Memory B cell (primary cell): ENCODE measurements around the gene AP2A2.

Source experiments
- ATAC-seq: fragments of 150-1000 bp; cut with Tn5 transposase; 2 replicates; pipeline ENCODE4 v1.10.0; 2021; ENCODE audit warnings: low read depth, mild to moderate bottlenecking, moderate library complexity
- DNase-seq, 2 donors: peaks; one replicate each; pipeline ENCODE4 v3.0.0; 2022; ENCODE audit warnings: low spot score in 2 of 2
- H3K27ac Mint-ChIP-seq: one replicate; pipeline ENCODE4 v1.8.0; 2022; ENCODE audit warnings: mild to moderate bottlenecking, moderate library complexity, mixed read lengths
- H3K27me3 Mint-ChIP-seq: one replicate; pipeline ENCODE4 v1.8.0; 2022; ENCODE audit warnings: mixed read lengths
- H3K36me3 Mint-ChIP-seq: one replicate; pipeline ENCODE4 v1.8.0; 2022; ENCODE audit warnings: mild to moderate bottlenecking, mixed read lengths
- H3K4me1 Mint-ChIP-seq: one replicate; pipeline ENCODE4 v1.8.0; 2022; ENCODE audit warnings: mixed read lengths
- H3K4me3 Mint-ChIP-seq: one replicate; pipeline ENCODE4 v1.8.0; 2022; ENCODE audit warnings: mild to moderate bottlenecking, moderate library complexity, mixed read lengths
- H3K9me3 Mint-ChIP-seq: one replicate; pipeline ENCODE4 v1.8.0; 2022; ENCODE audit warnings: mixed read lengths

The AP2A2 gene

DNA sequence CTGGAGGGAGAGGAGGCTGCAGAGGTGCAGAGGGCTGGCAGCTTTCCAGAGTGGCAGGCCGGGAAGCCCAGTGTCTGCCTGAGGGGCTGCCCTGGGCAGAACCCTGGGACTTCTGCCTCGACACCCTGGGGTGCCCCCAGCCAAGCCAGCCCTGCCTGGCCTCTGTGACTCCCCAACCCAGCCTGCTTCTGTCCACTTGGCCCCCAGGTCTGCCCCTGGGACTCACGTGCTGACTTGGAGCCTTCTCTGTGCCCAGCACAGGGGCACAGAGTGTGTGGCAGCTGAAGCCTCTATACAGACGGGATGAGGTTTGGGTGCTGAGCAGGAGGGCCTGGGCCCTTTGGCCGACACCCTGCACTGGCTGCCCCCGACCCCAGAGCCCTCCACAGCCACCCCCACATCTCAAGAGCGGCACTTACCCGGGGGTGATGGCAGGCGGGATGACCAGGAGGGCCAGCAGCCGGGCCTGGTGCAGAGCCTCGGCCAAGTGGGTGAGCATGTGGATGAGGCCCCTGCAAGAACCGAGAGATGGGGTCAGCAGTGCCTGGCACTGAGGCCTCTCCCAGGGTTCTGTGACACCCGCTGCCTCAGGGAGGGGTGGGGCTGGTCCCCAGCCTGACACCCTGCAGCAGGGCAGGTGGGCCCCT, 32.5 kb upstream of the AP2A2 start:
- Mint-ChIP-seq H3K4me3 (no peak overlapping the region), H3K27me3 (no peaks in the 10 kb centered on the region), H3K27ac (no peak overlapping the region), H3K4me1 (peaks cover 3% of the 10 kb centered on the region), H3K9me3 (no peaks in the 10 kb centered on the region), H3K36me3 (peaks cover 4% of the 10 kb centered on the region)
- ATAC-seq (no peak), DNase-seq (no peak)

DNA sequence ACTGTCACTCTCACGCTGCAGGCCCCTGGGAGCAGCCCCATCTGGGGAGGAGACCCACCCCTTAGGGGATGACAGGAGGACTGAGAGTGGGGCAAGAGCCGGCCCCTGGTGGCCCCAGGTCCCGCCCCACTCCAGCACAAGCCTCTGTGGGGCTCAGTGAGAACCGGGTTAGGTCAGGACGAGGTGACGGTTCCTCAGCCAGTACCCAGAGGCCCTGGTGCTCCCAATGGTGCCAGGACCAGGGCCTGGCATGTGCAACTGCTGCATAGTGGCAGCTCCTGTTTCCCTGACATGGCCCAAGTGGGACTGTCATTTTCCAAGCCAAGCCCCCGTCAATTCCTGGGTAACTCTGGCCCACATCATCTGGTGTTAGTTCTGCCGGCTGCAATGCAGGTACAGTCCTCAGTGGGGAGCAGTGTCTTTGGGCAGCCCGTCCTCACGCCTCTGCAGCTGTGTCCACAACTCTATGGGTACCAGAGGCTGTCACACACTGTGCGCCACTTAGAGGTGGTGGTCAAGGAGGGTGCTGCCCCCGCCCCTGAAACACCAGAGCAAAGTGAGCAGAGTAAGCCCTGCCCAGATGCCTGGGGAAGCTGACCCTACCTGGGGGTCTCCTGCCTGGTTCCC, 31.0 kb upstream of the AP2A2 start:
- no peak for DNase-seq
- Mint-ChIP-seq H3K4me1 (no peaks in the 10 kb centered on the region), H3K36me3 (peaks cover 1% of the 10 kb centered on the region), H3K27ac (no peak overlapping the region), H3K4me3 (no peak overlapping the region), H3K27me3 (no peaks in the 10 kb centered on the region), H3K9me3 (no peaks in the 10 kb centered on the region)
- no peak for ATAC-seq

DNA sequence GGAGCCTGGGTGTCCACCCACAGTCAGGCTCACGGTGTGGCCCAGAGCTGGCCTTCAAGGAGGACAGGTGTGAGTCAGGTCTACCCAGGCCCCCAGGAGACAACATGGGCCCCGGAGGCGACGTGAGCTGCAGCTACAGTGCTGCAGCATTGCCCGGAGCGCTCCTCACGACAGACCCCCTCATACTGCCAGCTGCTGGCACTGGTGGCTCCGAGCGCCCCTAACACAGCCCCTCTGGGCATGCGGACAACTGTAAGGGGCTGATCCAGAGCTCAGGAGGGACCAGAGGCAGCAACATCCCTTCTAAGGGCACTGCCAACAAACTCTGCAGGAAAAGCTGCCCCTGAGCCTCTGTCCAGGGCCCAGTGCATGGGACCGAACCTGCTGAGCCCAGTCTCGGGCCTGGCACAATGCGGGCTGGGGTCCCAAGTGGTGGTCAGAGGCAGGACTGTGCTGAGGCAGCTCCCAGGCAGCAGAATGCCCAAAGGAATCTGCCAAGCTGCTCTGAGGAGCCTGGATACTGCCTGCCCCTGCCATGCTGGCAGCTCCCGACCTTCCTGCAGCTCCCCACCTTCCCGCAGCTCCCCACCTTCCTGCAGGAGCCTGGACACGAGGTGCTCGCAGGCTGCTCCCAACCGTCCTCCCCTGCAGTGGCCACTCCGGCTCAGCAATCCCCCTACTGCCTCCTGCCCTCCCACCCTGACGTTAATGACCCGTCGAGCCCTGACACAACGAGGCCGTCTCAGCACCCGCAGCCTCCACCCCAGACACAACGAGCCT, 30.1 kb upstream of the AP2A2 start:
- no peak for ATAC-seq
- Mint-ChIP-seq H3K27ac (no peak overlapping the region), H3K4me3 (no peak overlapping the region), H3K4me1 (no peaks in the 10 kb centered on the region), H3K36me3 (peaks cover 3% of the 10 kb centered on the region), H3K27me3 (no peaks in the 10 kb centered on the region), H3K9me3 (no peaks in the 10 kb centered on the region)
- no peak for DNase-seq

DNA sequence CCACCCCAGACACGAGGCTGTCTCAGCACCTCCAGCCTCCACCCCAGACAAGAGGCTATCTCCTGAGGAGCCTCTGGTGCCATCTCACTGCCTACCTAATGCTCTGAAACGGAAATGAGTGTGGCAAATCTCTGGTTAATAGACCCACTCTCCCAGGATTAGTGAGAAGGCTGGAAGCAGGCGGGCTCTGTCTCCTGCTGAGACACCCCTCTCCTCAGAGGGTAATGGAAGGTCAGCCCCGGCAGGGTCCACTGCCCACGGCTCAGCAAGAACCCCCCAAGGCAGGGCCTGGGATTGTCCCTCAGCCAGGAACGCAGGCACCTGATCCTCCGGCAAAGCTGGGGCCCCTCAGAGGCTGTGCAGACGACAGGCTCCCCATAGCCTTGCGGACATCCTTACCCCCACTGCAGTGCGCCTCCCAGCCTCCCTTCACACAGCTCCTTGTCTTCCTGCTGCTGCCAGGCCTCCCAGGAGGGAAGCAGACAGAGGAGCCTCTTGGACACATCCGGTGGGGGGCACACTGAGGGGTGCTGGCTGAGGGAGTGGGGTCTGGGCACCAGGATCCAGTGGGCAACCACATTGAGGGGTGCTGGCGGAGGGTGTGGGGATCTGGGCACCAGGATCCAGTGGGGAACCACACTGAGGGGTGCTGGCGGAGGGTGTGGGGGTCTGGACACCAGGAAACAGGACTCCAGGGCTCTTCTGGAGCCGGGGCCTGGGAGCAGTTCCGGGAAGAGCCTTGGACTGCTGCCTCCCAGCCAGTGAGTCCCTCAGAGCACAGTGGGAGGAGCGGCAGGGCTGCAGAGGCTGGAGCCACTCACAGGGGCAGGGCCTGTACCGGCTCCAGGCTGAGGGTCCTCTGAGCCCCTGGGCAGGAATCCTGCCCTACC, 28.2 kb upstream of the AP2A2 start:
- Mint-ChIP-seq H3K36me3 (peaks cover 14% of the 10 kb centered on the region), H3K4me3 (no peak overlapping the region), H3K27ac (no peak overlapping the region), H3K9me3 (no peaks in the 10 kb centered on the region), H3K4me1 (peaks cover 4% of the 10 kb centered on the region), H3K27me3 (no peaks in the 10 kb centered on the region)
- ATAC-seq (no peak), DNase-seq (no peak)

DNA sequence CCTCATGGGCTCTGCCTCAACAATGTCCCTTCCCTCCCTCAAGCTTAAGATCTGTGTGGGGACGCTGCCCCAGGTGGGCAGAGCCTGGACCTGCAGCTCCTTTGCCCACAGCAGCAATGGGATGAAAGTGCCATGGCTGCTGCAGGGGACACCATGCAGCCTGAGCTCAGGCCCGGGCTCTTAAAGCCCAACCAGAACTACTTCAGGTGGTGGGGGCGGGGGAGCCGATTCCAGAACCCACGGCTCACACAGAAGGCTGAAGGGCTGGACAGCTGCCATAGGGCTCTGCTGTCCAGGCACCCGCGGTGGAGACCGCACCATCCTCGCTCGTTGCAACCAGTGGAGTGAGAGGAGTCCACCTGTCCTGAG, 27.5 kb upstream of the AP2A2 start:
- no peak for DNase-seq
- no peaks in the 10 kb centered on the region for H3K27me3 Mint-ChIP-seq
- H3K9me3 Mint-ChIP-seq, result no peaks in the 10 kb centered on the region
- H3K4me3 Mint-ChIP-seq, result no peak overlapping the region
- peaks cover 4% of the 10 kb centered on the region for H3K4me1 Mint-ChIP-seq
- H3K36me3 Mint-ChIP-seq, result peaks cover 16% of the 10 kb centered on the region
- no peak overlapping the region for H3K27ac Mint-ChIP-seq
- no peak for ATAC-seq

DNA sequence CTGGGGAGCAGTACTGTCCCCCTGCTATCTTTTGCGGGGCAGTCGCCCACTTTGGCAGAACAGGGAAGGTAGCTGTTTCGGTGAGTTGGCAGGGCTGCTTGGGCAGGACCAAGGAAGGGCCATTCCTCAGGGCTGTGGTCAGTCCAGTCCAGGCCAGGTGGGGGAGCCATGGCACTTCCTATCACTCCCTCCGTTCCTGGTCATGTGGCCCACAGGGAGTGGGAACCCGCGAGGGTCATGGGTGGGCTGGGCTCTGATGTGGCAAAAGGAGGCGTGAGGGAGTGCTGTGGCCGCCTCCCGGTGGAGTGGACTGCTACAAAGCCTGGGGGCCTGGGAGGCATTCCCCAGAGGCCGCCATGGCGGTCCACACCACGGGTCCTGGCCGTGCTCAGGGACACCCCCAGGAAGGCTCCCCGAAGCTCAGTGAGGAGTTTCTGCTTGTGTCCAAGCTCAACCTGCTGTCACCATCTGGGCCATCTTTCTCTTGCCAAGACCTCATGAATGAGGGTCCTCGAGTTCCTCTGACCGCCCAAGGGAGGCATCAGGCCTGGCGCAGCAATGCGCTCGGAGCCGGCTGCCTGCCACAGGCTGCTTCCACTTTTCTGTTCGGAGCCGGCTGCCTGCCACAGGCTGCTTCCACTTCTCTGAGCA, 27.0 kb upstream of the AP2A2 start:
- Mint-ChIP-seq H3K27ac (no peak overlapping the region), H3K4me3 (no peak overlapping the region)

DNA sequence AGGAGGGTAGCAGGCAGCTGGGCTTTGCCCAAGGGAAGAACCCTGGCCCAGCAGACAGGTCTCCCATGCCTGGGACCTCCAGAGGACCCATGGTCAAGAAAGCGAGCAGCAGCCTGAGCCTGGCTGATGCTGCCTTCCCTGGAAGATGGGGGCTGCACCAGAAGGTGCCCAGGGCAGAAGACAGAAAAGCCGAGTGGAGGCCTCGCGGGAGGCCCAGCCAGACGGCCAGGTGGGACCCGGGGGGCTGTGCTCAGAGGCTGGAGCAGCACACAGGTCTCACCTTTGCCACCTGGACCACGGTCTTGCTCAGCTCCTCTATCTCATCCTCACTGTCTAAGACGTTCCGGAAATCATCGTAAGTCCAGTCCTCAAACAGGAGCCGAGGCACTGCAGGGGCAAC, 25.9 kb upstream of the AP2A2 start:
- peaks cover 8% of the 10 kb centered on the region for H3K4me1 Mint-ChIP-seq
- no peaks in the 10 kb centered on the region for H3K27me3 Mint-ChIP-seq
- ATAC-seq, result no peak
- H3K9me3 Mint-ChIP-seq, result no peaks in the 10 kb centered on the region
- no peak overlapping the region for H3K27ac Mint-ChIP-seq
- peaks cover 21% of the 10 kb centered on the region for H3K36me3 Mint-ChIP-seq
- no peak for DNase-seq
- H3K4me3 Mint-ChIP-seq, result no peak overlapping the region

More for the DNA sequence above, 27.0 kb upstream of the AP2A2 start:
- Mint-ChIP-seq H3K36me3 (peaks cover 17% of the 10 kb centered on the region), H3K27me3 (no peaks in the 10 kb centered on the region), H3K4me1 (peaks cover 4% of the 10 kb centered on the region), H3K9me3 (no peaks in the 10 kb centered on the region)
- ATAC-seq (no peak), DNase-seq (no peak)

DNA sequence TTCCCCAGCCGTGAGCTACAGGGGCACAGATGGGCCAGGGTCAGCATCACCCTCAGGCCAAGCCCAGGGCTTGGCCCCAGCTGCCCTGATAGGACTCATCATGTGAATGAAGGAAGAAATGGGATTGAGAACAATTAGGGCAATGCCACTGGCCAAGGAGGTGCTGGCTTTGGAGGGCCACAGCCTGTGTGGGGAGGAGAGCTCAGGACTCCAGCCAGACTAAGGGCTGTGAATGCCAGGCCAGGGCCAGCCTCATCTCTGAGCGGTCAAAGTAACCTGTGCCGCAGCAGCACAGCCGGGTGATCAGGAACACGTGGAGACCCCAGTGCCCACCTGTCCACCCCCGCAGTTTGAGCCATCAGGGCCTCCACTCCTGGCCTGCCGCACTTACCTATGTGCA, 25.1 kb upstream of the AP2A2 start:
- Mint-ChIP-seq H3K27me3 (no peaks in the 10 kb centered on the region), H3K36me3 (peaks cover 21% of the 10 kb centered on the region), H3K4me3 (no peak overlapping the region), H3K4me1 (peaks cover 9% of the 10 kb centered on the region), H3K9me3 (no peaks in the 10 kb centered on the region), H3K27ac (no peak overlapping the region)
- ATAC-seq (no peak), DNase-seq (no peak)

DNA sequence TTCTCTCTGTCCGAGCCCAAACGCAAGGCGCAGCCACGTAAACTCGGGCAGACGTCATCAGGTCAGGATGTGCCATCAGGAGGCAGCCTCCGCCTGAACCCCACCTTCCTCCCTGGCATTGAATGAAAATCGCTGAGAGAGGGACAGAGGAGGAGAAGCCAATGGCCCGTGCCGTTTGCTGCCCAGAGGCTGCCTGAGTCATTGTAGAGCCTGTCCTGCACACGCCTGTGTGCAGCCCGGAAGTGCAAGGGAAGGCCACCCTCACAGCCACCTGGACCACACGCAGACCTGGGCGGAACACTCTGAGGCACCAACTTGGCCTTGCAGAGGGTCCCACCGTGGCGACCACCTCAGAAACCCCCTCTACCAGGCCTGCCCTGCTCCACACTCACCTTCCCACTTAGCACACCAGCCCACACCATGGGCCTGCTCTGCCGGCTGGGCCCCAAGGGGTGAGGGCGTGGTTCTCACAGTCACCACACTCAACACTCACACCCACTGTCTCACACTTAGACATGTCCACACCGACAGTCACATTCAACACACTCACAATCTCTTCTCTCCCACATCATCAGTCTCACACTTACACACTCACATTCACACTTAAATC, 24.1 kb upstream of the AP2A2 start:
- Mint-ChIP-seq H3K4me3 (no peak overlapping the region), H3K27me3 (no peaks in the 10 kb centered on the region), H3K36me3 (peaks cover 24% of the 10 kb centered on the region), H3K9me3 (no peaks in the 10 kb centered on the region), H3K27ac (no peak overlapping the region), H3K4me1 (peaks cover 10% of the 10 kb centered on the region)
- DNase-seq (no peak), ATAC-seq (no peak)

DNA sequence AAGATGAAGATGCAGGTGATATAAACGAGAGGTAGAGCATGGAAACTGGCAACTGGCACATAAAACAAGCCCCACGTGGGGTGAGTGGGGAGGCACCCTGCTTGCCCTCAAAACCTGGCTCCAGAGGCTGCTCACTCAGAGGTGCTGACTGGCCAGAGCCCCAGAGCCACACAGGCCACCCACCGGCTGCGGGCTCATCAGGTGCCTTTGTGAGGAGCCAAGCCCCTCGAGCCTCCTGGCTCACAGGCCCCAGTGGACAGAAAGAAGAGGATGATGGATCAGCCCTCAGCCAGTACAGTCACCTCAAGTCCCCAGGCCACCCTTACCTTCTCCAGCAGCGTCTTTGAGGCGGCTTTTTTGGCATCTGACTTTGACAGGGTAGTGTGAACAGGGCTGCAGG, 21.3 kb upstream of the AP2A2 start:
- Mint-ChIP-seq H3K27me3 (no peaks in the 10 kb centered on the region), H3K9me3 (no peaks in the 10 kb centered on the region), H3K4me1 (peaks cover 20% of the 10 kb centered on the region), H3K36me3 (peaks cover 23% of the 10 kb centered on the region), H3K27ac (no peak overlapping the region), H3K4me3 (no peak overlapping the region)
- DNase-seq (no peak), ATAC-seq (no peak)

DNA sequence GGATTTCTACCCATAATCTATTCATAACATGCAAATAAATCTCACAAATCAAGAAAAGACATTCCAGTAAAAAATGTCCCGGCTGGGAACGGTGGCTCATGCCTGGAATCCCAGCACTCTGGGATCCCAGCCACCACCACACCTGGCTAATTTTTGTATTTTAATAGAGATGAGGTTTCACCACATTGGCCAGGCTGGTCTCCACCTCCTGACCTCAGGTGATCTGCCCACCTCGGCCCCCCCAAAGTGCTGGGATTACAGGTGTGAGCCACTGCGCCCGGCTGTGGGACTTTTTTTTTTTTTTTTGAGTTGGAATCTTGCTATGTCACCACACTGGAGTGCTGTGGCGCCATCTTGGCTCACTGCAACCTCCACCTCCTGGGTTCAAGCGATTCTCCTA, 19.7 kb upstream of the AP2A2 start:
- Mint-ChIP-seq H3K4me3 (no peak overlapping the region), H3K36me3 (peaks cover 21% of the 10 kb centered on the region), H3K27me3 (no peaks in the 10 kb centered on the region), H3K27ac (no peak overlapping the region), H3K4me1 (peaks cover 24% of the 10 kb centered on the region), H3K9me3 (no peaks in the 10 kb centered on the region)
- ATAC-seq, result no peak
- DNase-seq, result no peak

DNA sequence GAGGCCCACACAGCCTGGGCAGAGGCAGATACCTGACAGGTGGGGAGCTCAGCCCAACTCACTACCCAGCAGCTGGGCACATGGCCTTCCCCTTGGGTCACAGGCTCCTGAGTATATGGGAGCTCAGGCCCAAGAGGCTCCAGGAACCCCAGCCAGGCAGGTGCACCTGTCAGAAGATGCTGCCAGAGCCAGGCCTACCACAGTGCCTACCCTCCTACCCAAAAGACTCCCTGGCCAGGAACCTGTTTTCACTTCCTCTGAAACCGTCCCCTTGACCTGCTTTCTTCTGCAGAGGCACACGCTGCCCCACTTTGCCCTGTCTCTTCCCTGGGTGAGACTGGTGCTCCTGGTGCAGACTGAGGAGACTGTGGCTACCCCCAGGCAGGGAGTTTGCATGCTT, 18.0 kb upstream of the AP2A2 start:
- H3K27me3 Mint-ChIP-seq, result no peaks in the 10 kb centered on the region
- ATAC-seq (no peak), DNase-seq (no peak)
- peaks cover 9% of the 10 kb centered on the region for H3K36me3 Mint-ChIP-seq
- H3K4me1 Mint-ChIP-seq, result peaks cover 25% of the 10 kb centered on the region
- no peak overlapping the region for H3K27ac Mint-ChIP-seq
- peak overlapping the region; percentile 46 for H3K4me3 Mint-ChIP-seq
- no peaks in the 10 kb centered on the region for H3K9me3 Mint-ChIP-seq

DNA sequence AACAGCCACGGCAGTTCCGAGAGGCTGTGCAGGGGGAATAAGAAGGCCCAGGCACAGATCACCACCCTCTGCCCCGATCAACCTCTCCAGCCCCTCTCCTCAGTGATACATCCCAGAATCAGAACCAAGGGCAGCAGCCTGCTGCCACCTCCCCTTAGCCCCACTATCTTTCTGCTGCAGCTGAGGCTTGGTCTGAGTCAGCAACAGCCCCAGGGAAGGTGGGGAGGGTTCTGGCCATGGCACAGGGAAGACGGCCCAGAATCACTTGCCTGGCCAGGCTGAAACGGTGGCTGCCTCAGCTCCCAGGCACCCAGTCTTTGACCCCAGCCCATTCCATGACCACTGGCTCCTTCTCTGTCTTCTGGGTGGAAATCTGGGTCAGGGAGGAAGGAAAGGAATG, 17.4 kb upstream of the AP2A2 start:
- peaks cover 8% of the 10 kb centered on the region for H3K36me3 Mint-ChIP-seq
- H3K27ac Mint-ChIP-seq, result no peak overlapping the region
- H3K9me3 Mint-ChIP-seq, result no peaks in the 10 kb centered on the region
- peak overlapping the region; percentile 46 for H3K4me3 Mint-ChIP-seq
- H3K4me1 Mint-ChIP-seq, result peaks cover 25% of the 10 kb centered on the region
- H3K27me3 Mint-ChIP-seq, result no peaks in the 10 kb centered on the region
- ATAC-seq (no peak), DNase-seq (no peak)
